HT1080 (cell line): ENCODE measurements around the gene NELL1. TPM values are rescaled to one million over a fixed set of nuclear protein-coding genes. Genes with fewer than 3 reads are reported as not detected.

Experiments
- DNase-seq: peaks from one replicate; pipeline ENCODE4 v3.0.0-alpha.2; 2015; ENCODE audit warnings: low read depth
- total RNA-seq: library from RNA; depleted of rRNA; stranded (reverse); fragments of >200 nt; shearing (Covaris generic); gene quantifications from 2 replicates; pipeline ENCODE4 v1.2.3, GENCODE V29; 2014

Gene NELL1
- total RNA-seq, 1 experiment from 2014 or later, result not detected

GRCh38 chr11:20865161-20865560 lies 195.8 kb downstream of the NELL1 start:
- DNase-seq, result no peak

GRCh38 chr11:20869123-20869522 lies 199.7 kb downstream of the NELL1 start:
- DNase-seq, result no peak

GRCh38 chr11:20873054-20873453 lies 203.7 kb downstream of the NELL1 start:
- peak; percentile 47 for DNase-seq

GRCh38 chr11:20874358-20874757 lies 205.0 kb downstream of the NELL1 start:
- DNase-seq, result no peak

GRCh38 chr11:20875889-20876288 lies 206.5 kb downstream of the NELL1 start:
- no peak for DNase-seq

- DNase-seq, result no peak
These were observed 207.4 kb downstream of the NELL1 start for GRCh38 chr11:20876738-20877137.

GRCh38 chr11:20880094-20880493 lies 210.7 kb downstream of the NELL1 start:
- DNase-seq, result no peak

- DNase-seq, result no peak
These were observed 212.1 kb downstream of the NELL1 start for GRCh38 chr11:20881328-20882079.

GRCh38 chr11:20887137-20887536 lies 217.8 kb downstream of the NELL1 start:
- DNase-seq, result no peak

- DNase-seq, result no peak
These were observed 224.9 kb downstream of the NELL1 start for GRCh38 chr11:20894296-20894695.

- no peak for DNase-seq
These were observed 240.8 kb downstream of the NELL1 start for GRCh38 chr11:20909995-20910726.

GRCh38 chr11:20910733-20911132 lies 241.3 kb downstream of the NELL1 start:
- no peak for DNase-seq

GRCh38 chr11:20912065-20912821 lies 242.9 kb downstream of the NELL1 start:
- DNase-seq, result no peak

GRCh38 chr11:20912922-20913512 lies 243.6 kb downstream of the NELL1 start:
- DNase-seq, result no peak

- no peak for DNase-seq
These were observed 247.9 kb downstream of the NELL1 start for GRCh38 chr11:20917306-20917705.

- DNase-seq, result no peak
These were observed 257.6 kb downstream of the NELL1 start for GRCh38 chr11:20926799-20927540.

GRCh38 chr11:20931029-20931428 lies 261.6 kb downstream of the NELL1 start:
- DNase-seq, result no peak

- DNase-seq, result no peak
These were observed 263.7 kb downstream of the NELL1 start for GRCh38 chr11:20933086-20933485.

GRCh38 chr11:20933958-20934357 lies 264.6 kb downstream of the NELL1 start:
- DNase-seq, result no peak

- no peak for DNase-seq
These were observed 265.1 kb downstream of the NELL1 start for GRCh38 chr11:20934516-20934915.

GRCh38 chr11:20937826-20938225 lies 268.4 kb downstream of the NELL1 start:
- DNase-seq, result peak; percentile 1
